Naive B cell (primary cell): ENCODE data around the gene NUBPL. TPM values are rescaled to one million over a fixed set of nuclear protein-coding genes. Genes with fewer than 3 reads are reported as not detected.
"Not testable (repeated sequence)": the region's sequence is repeated elsewhere in the genome, so short reads cannot be mapped to it uniquely, and the experiment has no call there.

Experiments
- ATAC-seq, 2 donors: fragments of 150-1000 bp; cut with Tn5 transposase; 2 replicates each; pipeline ENCODE4 v1.10.0; 2021; ENCODE audit warnings: low read depth in 2 of 2, mild to moderate bottlenecking in 2 of 2, moderate library complexity in 2 of 2
- DNase-seq: peaks from one replicate; pipeline ENCODE4 v3.0.0; 2022
- H3K27ac Mint-ChIP-seq, 6 donors: one replicate each; pipeline ENCODE4 v1.8.0; 2020 to 2022; ENCODE audit warnings: mild to moderate bottlenecking in 6 of 6, mixed read lengths in 6 of 6, moderate library complexity in 5 of 6, inconsistent platforms in 2 of 6
- H3K27me3 Mint-ChIP-seq, 3 donors: one replicate each; pipeline ENCODE4 v1.8.0; 2021 to 2022; ENCODE audit warnings: mixed read lengths in 3 of 3, mild to moderate bottlenecking in 1 of 3
- H3K36me3 Mint-ChIP-seq, 2 donors: one replicate each; pipeline ENCODE4 v1.8.0; 2020 to 2022; ENCODE audit warnings: mixed read lengths in 2 of 2, inconsistent platforms in 1 of 2, mild to moderate bottlenecking in 1 of 2
- H3K4me1 Mint-ChIP-seq, 3 donors: one replicate each; pipeline ENCODE4 v1.8.0; 2020 to 2022; ENCODE audit warnings: mixed read lengths in 3 of 3, inconsistent platforms in 1 of 3, mild to moderate bottlenecking in 1 of 3, moderate library complexity in 1 of 3
- H3K4me3 Mint-ChIP-seq, 8 donors: one replicate each; pipeline ENCODE4 v1.8.0; 2020 to 2022; ENCODE audit warnings: mild to moderate bottlenecking in 8 of 8, mixed read lengths in 8 of 8, moderate library complexity in 8 of 8, inconsistent platforms in 2 of 8
- H3K9me3 Mint-ChIP-seq, 7 donors: one replicate each; pipeline ENCODE4 v1.8.0; 2020 to 2022; ENCODE audit warnings: mixed read lengths in 7 of 7, mild to moderate bottlenecking in 5 of 7, inconsistent platforms in 2 of 7, moderate library complexity in 1 of 7
- polyA plus RNA-seq, 6 donors: library from polyadenylated mRNA; unstranded; fragments of 300-500 nt; fragmentation: Illumina TruSeq; gene quantifications; one replicate each; pipeline ENCODE4 v1.2.3, GENCODE V29; 2021; ENCODE audit warnings: low read depth in 6 of 6

Gene NUBPL
- polyA plus RNA-seq, 6 donors from 2014 or later: 5.9 to 9.2 (median 8.6) TPM

GRCh38 chr14:31740688-31741087 is 179.5 kb downstream of the NUBPL start:
- no peaks in the 10 kb centered on the region for H3K27me3 Mint-ChIP-seq
- no peak for DNase-seq

GRCh38 chr14:31745741-31746140 is 184.5 kb downstream of the NUBPL start:
- no peaks in the 10 kb centered on the region for H3K27me3 Mint-ChIP-seq
- H3K9me3 Mint-ChIP-seq: peaks cover 13 to 52% (median 51%) of the 10 kb centered on the region in 7 donors
- ATAC-seq (no peak), DNase-seq (no peak)
- H3K4me1 Mint-ChIP-seq: no peaks in the 10 kb centered on the region
- H3K36me3 Mint-ChIP-seq: peaks cover 36 to 37% of the 10 kb centered on the region in 2 donors
- no peak overlapping the region for H3K4me3 Mint-ChIP-seq
- H3K27ac Mint-ChIP-seq: no peak overlapping the region

More at GRCh38 chr14:31740688-31741087, 179.5 kb downstream of the NUBPL start:
- Mint-ChIP-seq H3K4me1 (no peaks in the 10 kb centered on the region), H3K36me3 (peaks cover 17 to 19% of the 10 kb centered on the region in 2 donors), H3K9me3 (peaks cover 6 to 22% (median 11%) of the 10 kb centered on the region in 7 donors), H3K4me3 (no peak overlapping the region), H3K27ac (no peak overlapping the region)
- ATAC-seq: no peak

GRCh38 chr14:31746326-31746725 is 185.1 kb downstream of the NUBPL start:
- Mint-ChIP-seq H3K27me3 (no peaks in the 10 kb centered on the region), H3K27ac (no peak overlapping the region), H3K4me3 (no peak overlapping the region), H3K9me3 (peaks cover 15 to 56% (median 53%) of the 10 kb centered on the region in 7 donors), H3K4me1 (no peaks in the 10 kb centered on the region), H3K36me3 (peaks cover 36 to 39% of the 10 kb centered on the region in 2 donors)
- DNase-seq (no peak), ATAC-seq (no peak)

- Mint-ChIP-seq H3K9me3 (peaks cover 26 to 73% (median 58%) of the 10 kb centered on the region in 7 donors), H3K36me3 (peaks cover 54 to 58% of the 10 kb centered on the region in 2 donors), H3K4me1 (peaks cover 7 to 16% (median 10%) of the 10 kb centered on the region in 3 donors)
These were observed 188.1 kb downstream of the NUBPL start for GRCh38 chr14:31749275-31749674.

GRCh38 chr14:31751047-31751446 is 189.8 kb downstream of the NUBPL start:
- H3K36me3 Mint-ChIP-seq: peaks cover 54 to 57% of the 10 kb centered on the region in 2 donors
- not testable (repeated sequence) for H3K27ac Mint-ChIP-seq, H3K27me3 Mint-ChIP-seq, DNase-seq, H3K4me3 Mint-ChIP-seq, ATAC-seq
- H3K4me1 Mint-ChIP-seq: peaks cover 9 to 16% (median 10%) of the 10 kb centered on the region in 3 donors
- peaks cover 26 to 69% (median 53%) of the 10 kb centered on the region in 7 donors for H3K9me3 Mint-ChIP-seq

More at GRCh38 chr14:31749275-31749674, 188.1 kb downstream of the NUBPL start:
- no peak for DNase-seq
- ATAC-seq: no peak
- Mint-ChIP-seq H3K27ac (no peak overlapping the region), H3K4me3 (no peak overlapping the region), H3K27me3 (no peaks in the 10 kb centered on the region)

- DNase-seq (no peak), ATAC-seq (no peak)
- H3K4me3 Mint-ChIP-seq: peak overlapping the region in 2 of 8 donors; percentile 41 to 66
- peaks cover 9 to 16% (median 10%) of the 10 kb centered on the region in 3 donors for H3K4me1 Mint-ChIP-seq
- no peaks in the 10 kb centered on the region for H3K27me3 Mint-ChIP-seq
- peak overlapping the region in 1 of 6 donors; percentile 88 for H3K27ac Mint-ChIP-seq
- peaks cover 26 to 58% (median 42%) of the 10 kb centered on the region in 7 donors for H3K9me3 Mint-ChIP-seq
- peaks cover 44 to 45% of the 10 kb centered on the region in 2 donors for H3K36me3 Mint-ChIP-seq
These were observed 191.9 kb downstream of the NUBPL start for GRCh38 chr14:31752867-31753661.

GRCh38 chr14:31758941-31759340 is 197.7 kb downstream of the NUBPL start:
- ATAC-seq (no peak), DNase-seq (no peak)
- Mint-ChIP-seq H3K27me3 (no peaks in the 10 kb centered on the region), H3K4me3 (no peak overlapping the region), H3K36me3 (peaks cover 0 to 7% of the 10 kb centered on the region in 2 donors), H3K27ac (no peak overlapping the region), H3K9me3 (peaks cover 0 to 19% (median 12%) of the 10 kb centered on the region in 7 donors), H3K4me1 (peaks cover 0 to 4% (median 2%) of the 10 kb centered on the region in 3 donors)

- peaks cover 0 to 13% (median 6%) of the 10 kb centered on the region in 7 donors for H3K9me3 Mint-ChIP-seq
- ATAC-seq: no peak
These were observed 199.1 kb downstream of the NUBPL start for GRCh38 chr14:31760277-31760676.

GRCh38 chr14:31761325-31761724 is 200.1 kb downstream of the NUBPL start:
- DNase-seq (no peak), ATAC-seq (no peak)

More at GRCh38 chr14:31760277-31760676, 199.1 kb downstream of the NUBPL start:
- H3K4me1 Mint-ChIP-seq: peaks cover 0 to 4% (median 1%) of the 10 kb centered on the region in 3 donors
- no peaks in the 10 kb centered on the region for H3K27me3 Mint-ChIP-seq
- H3K4me3 Mint-ChIP-seq: no peak overlapping the region
- no peak overlapping the region for H3K27ac Mint-ChIP-seq
- H3K36me3 Mint-ChIP-seq: peaks cover 0 to 3% of the 10 kb centered on the region in 2 donors
- no peak for DNase-seq

GRCh38 chr14:31763041-31763440 is 201.8 kb downstream of the NUBPL start:
- Mint-ChIP-seq H3K27me3 (no peaks in the 10 kb centered on the region), H3K4me3 (no peak overlapping the region)

More at GRCh38 chr14:31761325-31761724, 200.1 kb downstream of the NUBPL start:
- Mint-ChIP-seq H3K36me3 (peaks cover 0 to 3% of the 10 kb centered on the region in 2 donors), H3K9me3 (peaks cover 0 to 8% (median 3%) of the 10 kb centered on the region in 7 donors), H3K27ac (no peak overlapping the region), H3K4me1 (peaks cover 0 to 4% (median 0%) of the 10 kb centered on the region in 3 donors), H3K27me3 (no peaks in the 10 kb centered on the region), H3K4me3 (no peak overlapping the region)

GRCh38 chr14:31766315-31766892 is 205.2 kb downstream of the NUBPL start:
- ATAC-seq: no peak
- Mint-ChIP-seq H3K27ac (no peak overlapping the region), H3K36me3 (peaks cover 0 to 16% of the 10 kb centered on the region in 2 donors), H3K27me3 (no peaks in the 10 kb centered on the region), H3K4me1 (peaks cover 0 to 4% (median 2%) of the 10 kb centered on the region in 3 donors), H3K4me3 (no peak overlapping the region), H3K9me3 (no peaks in the 10 kb centered on the region)
- no peak for DNase-seq

More at GRCh38 chr14:31763041-31763440, 201.8 kb downstream of the NUBPL start:
- no peaks in the 10 kb centered on the region for H3K9me3 Mint-ChIP-seq
- DNase-seq: no peak
- peaks cover 0 to 4% (median 0%) of the 10 kb centered on the region in 3 donors for H3K4me1 Mint-ChIP-seq
- no peak for ATAC-seq
- peaks cover 0 to 8% of the 10 kb centered on the region in 2 donors for H3K36me3 Mint-ChIP-seq
- H3K27ac Mint-ChIP-seq: peak overlapping the region in 1 of 6 donors; percentile 44

GRCh38 chr14:31768355-31768754 is 207.2 kb downstream of the NUBPL start:
- H3K27ac Mint-ChIP-seq: no peak overlapping the region
- DNase-seq: no peak
- H3K4me1 Mint-ChIP-seq: peaks cover 0 to 2% (median 0%) of the 10 kb centered on the region in 3 donors
- H3K36me3 Mint-ChIP-seq: peaks cover 0 to 16% of the 10 kb centered on the region in 2 donors
- no peaks in the 10 kb centered on the region for H3K9me3 Mint-ChIP-seq
- no peak overlapping the region for H3K4me3 Mint-ChIP-seq
- no peak for ATAC-seq
- H3K27me3 Mint-ChIP-seq: no peaks in the 10 kb centered on the region

- H3K36me3 Mint-ChIP-seq: peaks cover 0 to 16% of the 10 kb centered on the region in 2 donors
- ATAC-seq (no peak), DNase-seq (no peak)
- H3K4me3 Mint-ChIP-seq: no peak overlapping the region
- no peaks in the 10 kb centered on the region for H3K9me3 Mint-ChIP-seq
- H3K27ac Mint-ChIP-seq: no peak overlapping the region
- no peaks in the 10 kb centered on the region for H3K27me3 Mint-ChIP-seq
- peaks cover 0 to 2% (median 0%) of the 10 kb centered on the region in 3 donors for H3K4me1 Mint-ChIP-seq
These were observed 209.1 kb downstream of the NUBPL start for GRCh38 chr14:31770271-31770670.
